HG03280 (cell line): ENCODE results near the gene ANO7.
A peak's percentile ranks its signal among the peaks of the same experiment; 100 is the strongest.

ENCODE experiments used
- ATAC-seq: cut with Tn5 transposase; IDR thresholded peaks from one replicate; pipeline ENCODE4 v1.9.1; 2021; ENCODE audit warnings: mild to moderate bottlenecking, moderate library complexity; ENCODE audit not compliant: unreplicated experiment

The ANO7 gene

GRCh38 chr2:241205086-241205485 is 16.6 kb downstream of the ANO7 start:
- ATAC-seq = no peak

DNA sequence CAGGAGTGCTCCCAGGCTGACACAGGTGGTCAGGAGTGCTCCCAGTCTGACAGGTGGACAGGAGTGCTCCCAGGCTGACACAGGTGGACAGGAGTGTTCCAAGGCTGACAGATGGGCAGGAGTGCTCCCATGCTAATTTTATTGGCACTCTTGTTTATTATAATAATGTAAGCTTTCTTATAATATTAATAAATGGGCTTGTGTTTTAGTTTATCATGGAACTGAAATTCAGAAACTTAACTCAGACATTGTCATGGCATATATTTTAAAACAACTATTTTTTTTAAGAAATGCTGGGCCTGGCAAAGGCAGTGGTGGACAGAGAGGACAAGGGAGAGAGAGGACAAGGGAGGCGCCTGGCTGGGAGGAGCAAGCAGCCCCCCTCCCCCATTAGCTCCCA is 18.7 kb downstream of the ANO7 start:
- no peak for ATAC-seq

DNA sequence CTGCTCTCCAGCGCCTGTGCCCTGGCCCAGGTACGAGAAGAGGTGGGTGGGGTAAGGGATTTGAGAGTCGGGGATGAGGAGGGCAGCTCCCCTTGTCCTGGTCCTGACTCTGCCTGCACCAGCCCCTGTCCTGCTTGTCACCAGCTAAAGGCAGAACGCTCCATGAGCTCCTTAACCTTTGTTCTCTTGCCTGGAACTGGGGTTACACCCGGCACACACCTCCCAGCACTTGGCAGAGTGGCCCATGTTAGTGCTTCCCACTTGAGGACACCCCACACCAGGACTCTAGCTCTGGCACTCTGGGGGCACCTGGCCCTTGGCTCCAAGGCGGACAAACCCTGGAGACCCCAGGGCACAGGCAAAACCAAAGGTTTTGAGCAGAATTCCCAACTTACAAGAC is 19.2 kb downstream of the ANO7 start:
- no peak for ATAC-seq

DNA sequence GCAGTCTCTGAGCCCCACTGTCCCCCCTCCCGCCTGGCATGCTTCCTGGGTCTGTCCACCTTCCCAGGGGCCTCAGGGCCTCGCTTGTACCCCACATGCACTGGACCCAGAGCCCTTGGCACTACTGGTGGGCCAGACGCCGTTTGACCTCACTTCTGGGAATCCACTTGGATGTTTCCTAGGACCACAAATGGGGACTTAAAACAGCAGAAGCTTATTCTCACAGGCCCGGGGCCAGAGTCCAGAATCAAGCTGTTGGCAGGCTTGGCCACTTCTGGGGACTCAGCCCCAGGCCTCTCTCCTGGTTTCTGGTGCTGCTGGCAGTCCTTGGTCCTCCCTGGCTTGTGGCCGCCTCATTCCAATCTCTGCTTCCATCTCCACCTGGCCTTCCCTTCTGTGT is 19.6 kb downstream of the ANO7 start:
- no peak for ATAC-seq

DNA sequence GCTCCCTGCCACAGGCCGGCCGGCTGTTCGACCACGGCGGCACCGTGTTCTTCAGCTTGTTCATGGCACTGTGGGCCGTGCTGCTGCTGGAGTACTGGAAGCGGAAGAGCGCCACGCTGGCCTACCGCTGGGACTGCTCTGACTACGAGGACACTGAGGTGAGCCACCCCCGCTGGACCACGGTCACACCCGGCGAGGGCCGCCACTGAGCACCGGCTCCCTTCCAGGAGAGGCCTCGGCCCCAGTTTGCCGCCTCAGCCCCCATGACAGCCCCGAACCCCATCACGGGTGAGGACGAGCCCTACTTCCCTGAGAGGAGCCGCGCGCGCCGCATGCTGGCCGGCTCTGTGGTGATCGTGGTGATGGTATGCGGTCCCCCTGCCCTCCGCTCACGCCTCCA is 20.8 kb downstream of the ANO7 start:
- no peak for ATAC-seq

GRCh38 chr2:241211276-241211675 is 22.8 kb downstream of the ANO7 start:
- no peak for ATAC-seq

DNA sequence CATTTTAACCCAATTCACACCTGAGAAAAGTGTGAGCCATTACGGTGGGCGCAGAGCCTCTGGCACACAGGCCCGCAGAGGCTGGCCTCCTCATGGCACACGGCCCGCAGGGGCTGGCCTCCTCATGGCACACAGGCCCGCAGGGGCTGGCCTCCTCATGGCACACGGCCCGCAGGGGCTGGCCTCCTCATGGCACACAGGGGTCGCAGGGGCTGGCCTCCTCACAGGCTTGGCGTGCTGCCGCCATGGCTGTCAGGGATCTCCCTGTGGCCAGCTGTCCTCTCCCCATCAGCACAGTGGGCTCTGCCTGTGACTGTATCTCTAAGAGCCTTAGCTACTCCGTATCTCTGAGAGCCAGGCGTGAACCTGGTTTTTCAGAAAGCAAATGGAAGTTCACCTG is 24.6 kb downstream of the ANO7 start:
- ATAC-seq = no peak

- no peak for ATAC-seq
Observed at GRCh38 chr2:241213567-241213966, 25.1 kb downstream of the ANO7 start.

- ATAC-seq = no peak
Observed at GRCh38 chr2:241214209-241214608, 25.7 kb downstream of the ANO7 start.

GRCh38 chr2:241214766-241215165 is 26.3 kb downstream of the ANO7 start:
- ATAC-seq = no peak

DNA sequence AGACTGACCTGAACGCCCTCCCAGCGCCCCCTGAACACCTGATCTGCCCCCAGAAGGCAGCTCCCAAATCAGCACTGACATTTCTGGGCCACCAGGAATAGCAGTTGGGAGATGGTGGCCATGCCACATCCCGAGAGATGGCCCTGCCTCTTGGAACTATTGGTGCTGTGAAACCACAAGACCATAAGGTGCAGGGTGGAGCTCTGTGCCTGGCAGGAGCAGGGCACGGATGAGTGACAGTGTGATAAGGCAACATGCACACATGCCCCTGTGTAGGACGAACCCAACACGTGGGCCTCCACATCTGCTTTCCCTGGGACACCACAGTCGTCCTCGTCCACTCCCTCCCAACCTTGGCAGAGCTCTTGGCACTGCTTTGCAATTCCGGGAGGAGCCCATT is 26.9 kb downstream of the ANO7 start:
- no peak for ATAC-seq

DNA sequence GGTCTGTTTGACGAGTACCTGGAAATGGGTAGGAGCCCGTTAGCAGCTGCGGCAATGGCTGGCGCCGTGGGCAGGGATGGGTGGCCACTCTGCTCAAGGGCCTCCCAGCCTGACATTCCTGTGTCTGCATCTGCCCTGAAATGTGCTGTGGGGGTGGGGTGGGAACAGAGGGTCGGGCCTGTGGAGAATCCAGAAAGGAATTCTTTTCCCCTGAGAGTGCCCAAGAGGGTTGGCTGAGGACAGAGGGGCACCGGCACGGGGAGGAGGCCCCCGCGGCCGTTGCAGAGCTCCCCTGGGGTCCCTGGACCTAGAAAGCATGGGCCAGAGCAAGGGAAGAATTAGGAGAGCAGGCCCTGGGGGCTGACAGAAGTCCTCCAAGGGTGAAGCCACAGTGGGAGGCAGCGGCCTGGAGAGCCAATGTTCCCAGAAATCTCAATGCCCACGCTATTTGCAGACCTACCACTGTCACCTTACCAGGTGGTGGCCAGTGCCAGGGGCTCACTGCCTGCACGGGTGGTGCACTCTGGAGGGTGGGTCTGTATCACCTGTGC is 27.8 kb downstream of the ANO7 start:
- ATAC-seq = no peak

- ATAC-seq = peak; percentile 44
Observed at GRCh38 chr2:241217320-241218031, 29.0 kb downstream of the ANO7 start.

GRCh38 chr2:241218131-241219029 is 29.9 kb downstream of the ANO7 start:
- ATAC-seq = no peak

- ATAC-seq = no peak
Observed at GRCh38 chr2:241219030-241219382, 30.5 kb downstream of the ANO7 start.

DNA sequence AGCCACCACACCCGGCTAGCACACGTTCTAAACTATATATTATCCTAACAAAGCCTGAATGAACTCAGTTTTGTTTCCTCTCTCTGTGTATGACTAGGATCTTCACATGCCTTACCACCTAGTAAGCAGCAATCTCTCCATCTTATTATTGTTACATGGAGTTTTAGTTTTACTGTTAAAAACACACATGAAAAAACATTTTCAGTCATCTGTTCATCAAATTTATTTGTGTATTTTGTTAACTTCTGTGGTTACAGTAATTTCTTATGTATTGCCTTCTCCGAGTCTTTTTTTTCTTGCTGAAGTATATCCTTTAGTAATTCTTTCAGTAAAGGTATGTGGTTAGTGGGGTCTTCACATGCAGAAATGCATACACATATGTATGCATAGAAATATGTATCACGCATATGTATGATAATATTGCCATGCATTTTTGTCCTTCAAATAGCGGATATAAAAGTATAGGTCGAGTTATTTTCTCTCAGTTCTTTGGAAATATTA is 31.4 kb downstream of the ANO7 start:
- ATAC-seq = no peak

DNA sequence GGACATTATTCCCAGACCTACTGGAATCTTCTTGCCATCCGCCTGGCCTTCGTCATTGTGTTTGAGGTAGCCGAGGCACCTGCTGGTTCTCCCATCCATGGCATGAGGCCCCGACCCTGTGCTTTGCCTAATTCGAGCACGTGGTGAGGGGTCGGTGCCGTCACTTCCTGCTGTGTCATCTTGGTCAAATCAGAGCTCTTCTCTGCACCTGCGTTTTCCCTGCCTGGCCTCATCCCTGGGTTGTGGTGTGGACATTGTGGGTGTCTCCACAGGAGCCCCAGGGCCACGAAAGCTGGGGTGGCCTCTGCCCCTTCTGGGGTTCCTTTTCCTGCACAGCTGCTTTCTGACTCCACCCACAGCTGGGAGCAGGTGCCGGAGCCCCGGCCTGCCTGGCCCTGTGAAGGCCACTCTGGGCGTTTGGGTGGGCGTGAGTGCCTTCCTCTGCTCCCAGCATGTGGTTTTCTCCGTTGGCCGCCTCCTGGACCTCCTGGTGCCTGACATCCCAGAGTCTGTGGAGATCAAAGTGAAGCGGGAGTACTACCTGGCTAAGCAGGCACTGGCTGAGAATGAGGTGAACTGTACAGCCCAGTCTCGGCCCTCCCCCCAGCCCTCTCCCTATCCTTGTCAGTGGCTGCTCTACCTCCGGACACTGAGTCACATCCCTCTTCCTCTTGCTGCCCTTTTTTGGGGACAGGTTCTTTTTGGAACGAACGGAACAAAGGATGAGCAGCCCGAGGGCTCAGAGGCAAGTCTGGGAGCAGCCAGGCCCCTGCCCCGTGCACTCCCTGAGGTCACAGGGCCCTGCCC is 34.9 kb downstream of the ANO7 start:
- no peak for ATAC-seq

DNA sequence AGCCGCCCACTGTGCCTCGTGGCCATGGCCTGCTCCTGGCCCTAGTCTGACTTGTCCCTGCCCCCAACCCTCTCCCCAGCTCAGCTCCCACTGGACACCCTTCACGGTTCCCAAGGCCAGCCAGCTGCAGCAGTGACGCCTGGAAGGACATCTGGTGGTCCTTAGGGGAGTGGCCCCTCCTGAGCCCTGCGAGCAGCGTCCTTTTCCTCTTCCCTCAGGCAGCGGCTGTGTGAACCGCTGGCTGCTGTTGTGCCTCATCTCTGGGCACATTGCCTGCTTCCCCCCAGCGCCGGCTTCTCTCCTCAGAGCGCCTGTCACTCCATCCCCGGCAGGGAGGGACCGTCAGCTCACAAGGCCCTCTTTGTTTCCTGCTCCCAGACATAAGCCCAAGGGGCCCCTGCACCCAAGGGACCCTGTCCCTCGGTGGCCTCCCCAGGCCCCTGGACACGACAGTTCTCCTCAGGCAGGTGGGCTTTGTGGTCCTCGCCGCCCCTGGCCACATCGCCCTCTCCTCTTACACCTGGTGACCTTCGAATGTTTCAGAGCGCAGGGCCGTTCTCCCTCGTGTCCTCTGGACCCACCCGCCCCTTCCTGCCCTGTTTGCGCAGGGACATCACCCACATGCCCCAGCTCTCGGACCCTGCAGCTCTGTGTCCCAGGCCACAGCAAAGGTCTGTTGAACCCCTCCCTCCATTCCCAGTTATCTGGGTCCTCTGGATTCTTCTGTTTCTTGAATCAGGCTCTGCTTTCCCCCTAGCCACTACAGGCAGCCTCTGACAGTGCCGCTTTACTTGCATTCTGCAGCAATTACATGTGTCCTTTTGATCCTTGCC is 35.8 kb downstream of the ANO7 start:
- no peak for ATAC-seq

DNA sequence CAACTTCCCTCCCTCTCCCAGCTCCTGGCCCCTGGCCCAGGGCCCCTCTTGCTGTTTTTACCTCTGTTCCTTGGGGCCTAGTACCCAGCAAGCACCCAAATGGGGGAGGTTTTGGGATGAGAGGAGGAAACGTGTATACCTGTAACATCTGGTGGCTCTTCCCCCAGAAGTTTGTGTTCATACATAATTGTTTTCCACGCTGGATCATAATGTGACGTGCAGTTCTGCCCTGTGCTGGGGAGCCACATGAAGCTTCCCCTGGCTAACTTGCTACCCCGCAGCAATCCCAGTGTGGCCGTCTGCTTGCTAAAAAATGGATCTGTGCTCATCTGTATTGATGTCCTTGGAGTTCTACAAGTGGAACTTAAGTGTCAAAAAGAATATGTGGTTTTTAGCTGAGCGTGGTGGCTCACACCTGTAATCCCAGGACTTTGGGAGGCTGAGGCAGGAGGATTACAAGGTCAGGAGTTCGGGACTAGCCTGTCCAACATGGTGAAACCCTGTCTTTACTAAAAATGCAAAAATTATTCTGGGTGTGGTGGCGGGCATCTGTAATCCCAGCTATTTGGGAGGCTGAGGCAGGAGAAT is 36.5 kb downstream of the ANO7 start:
- no peak for ATAC-seq

DNA sequence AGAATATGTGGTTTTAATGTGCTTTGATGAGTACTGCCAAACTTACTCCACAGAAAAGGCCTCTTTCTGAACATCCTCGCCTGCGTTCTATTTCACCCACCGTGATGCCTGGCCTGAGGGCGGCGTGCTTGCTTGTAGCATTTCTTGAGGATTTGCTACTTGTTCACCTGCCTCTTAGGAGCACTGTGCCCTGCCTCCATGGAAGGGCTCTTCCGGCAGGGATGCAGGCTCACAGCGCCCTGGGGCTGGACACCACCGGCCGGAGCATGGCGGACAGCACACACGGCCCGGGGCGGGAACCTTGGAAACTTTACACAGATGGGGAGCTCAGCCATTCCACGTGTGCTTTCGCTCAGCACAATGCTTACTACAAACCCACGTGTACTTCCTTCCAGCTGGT is 37.1 kb downstream of the ANO7 start:
- no peak for ATAC-seq
